ENCODE data around the gene C13orf42. TPM values are rescaled to one million over a fixed set of nuclear protein-coding genes. Genes with fewer than 3 reads are reported as not detected.

Gene C13orf42
- total and polyA plus RNA-seq, 10 of the 15 experiments (the other 5 are each of a cell fraction or from before 2014, with no cell fraction given), result not detected

DNA sequence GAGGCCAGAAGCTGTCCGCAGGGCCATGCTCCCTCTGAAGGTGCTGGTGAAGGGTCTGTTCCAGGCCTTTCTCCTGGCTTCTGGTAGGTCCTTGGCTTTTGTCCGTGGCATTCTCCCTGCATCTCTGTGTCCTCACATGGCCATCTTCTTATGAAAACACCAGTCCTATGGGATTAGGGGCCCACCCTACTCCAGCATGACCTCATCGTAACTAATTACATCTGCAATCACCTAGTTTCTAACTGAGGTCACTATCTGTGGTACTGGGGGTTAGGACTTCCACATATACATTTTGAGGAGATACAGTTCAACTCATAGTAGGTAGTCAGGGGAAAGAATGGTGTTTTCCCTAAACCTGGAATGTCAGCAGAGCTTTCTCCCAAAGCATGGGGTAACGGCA is 3.1 kb downstream of the C13orf42 start:
- DNase-seq (ENCODE audit: low read depth, low spot score), result no peak
- no TSS peak for BruUV-seq (replicated peaks)
- no peak for ATAC-seq
- no peaks in the 10 kb centered on the region for H3K36me3 ChIP-seq (ENCODE audit: control insufficient read depth in 2 of 2, insufficient read depth in 2 of 2, low read length in 1 of 2)
- H3K27ac ChIP-seq (ENCODE audit: control insufficient read depth, insufficient read depth), result no peak overlapping the region
- ChIA-PET POLR2A (no interaction called here), RAD21 (ENCODE audit: unreplicated experiment) (no interaction called here), SMC1A (ENCODE audit: uncharacterized antibody, unreplicated experiment) (no interaction called here), CTCF (no interaction called here)
- no peak overlapping the region for H3K4me2 ChIP-seq (ENCODE audit: control insufficient read depth, insufficient read depth)
- H3K9ac ChIP-seq (ENCODE audit: control insufficient read depth, insufficient read depth, low read length), result no peak overlapping the region
- H3K27me3 ChIP-seq (replicated peaks in 1 of 2; ENCODE audit: control insufficient read depth in 2 of 2, insufficient read depth in 2 of 2, low read length in 1 of 2), result peaks cover 1 to 2% of the 10 kb centered on the region in 2 experiments; a peak in 3 of 4 replicates
- no peak overlapping the region for H3K4me3 ChIP-seq
- no peak for FAIRE-seq
- 35% methylated on average over 4 of the region's 4 CpGs for WGBS (ENCODE audit: insufficient coverage, insufficient replicate concordance, low lambda C conversion rate, missing lambda C conversion rate)
- no peaks in the 10 kb centered on the region for H4K20me1 ChIP-seq (ENCODE audit: control insufficient read depth, insufficient read depth)
- no peaks in the 10 kb centered on the region for H3K9me3 ChIP-seq (replicated peaks; ENCODE audit: control insufficient read depth, insufficient read depth, low read length)
- no peaks in the 10 kb centered on the region for H3K79me2 ChIP-seq (ENCODE audit: control insufficient read depth, insufficient read depth, low read length)
- TF ChIP-seq IKZF1 (conservative IDR thresholded peaks at IDR 0.05) (no peak), SMC3 (IDR thresholded peaks at IDR 0.05; ENCODE audit: borderline replicate concordance, low read length) (no peak)
- in situ Hi-C loops (cut with MboI), result no loop called here
- intact Hi-C loops (cut with micrococcal nuclease; ENCODE audit: unreplicated experiment), result no loop called here
- no peaks in the 10 kb centered on the region for H3K4me1 ChIP-seq (ENCODE audit: control insufficient read depth, insufficient read depth, low read length)
- no peak overlapping the region for H2AFZ ChIP-seq (ENCODE audit: control insufficient read depth, low read depth, low read length)

DNA sequence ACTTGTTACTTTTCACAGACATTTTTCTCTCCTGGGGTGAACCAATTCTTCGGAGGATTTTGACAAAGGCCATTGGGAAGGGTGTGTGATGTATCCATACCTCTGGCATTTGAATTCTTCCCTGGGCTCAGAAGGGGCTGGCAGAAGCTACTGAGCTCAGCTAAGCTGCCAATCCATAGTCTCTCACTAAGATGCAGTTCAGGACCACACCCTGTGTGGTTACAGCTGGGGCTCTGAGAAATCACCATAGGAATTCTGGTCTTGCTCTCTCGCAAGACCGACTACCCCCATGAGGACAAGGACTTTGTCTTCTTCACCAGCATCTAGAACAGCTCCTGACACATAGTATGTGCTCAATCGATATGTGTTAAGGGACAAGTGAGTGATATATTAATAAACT is 6.0 kb downstream of the C13orf42 start:
- RAD21 ChIA-PET (ENCODE audit: unreplicated experiment), result interaction anchor here (1.1 kb wide), 1 partner anchor 20 kb away, joined by 3 read pairs; no protein-coding TSS in a partner anchor
- H3K27ac ChIP-seq (ENCODE audit: control insufficient read depth, insufficient read depth), result no peak overlapping the region
- no peaks in the 10 kb centered on the region for H3K4me1 ChIP-seq (ENCODE audit: control insufficient read depth, insufficient read depth, low read length)
- 68% methylated on average over 4 of the region's 4 CpGs for WGBS (ENCODE audit: insufficient coverage, insufficient replicate concordance, low lambda C conversion rate, missing lambda C conversion rate)
- no peak overlapping the region for H2AFZ ChIP-seq (ENCODE audit: control insufficient read depth, low read depth, low read length)
- TF ChIP-seq, protein P1, sequence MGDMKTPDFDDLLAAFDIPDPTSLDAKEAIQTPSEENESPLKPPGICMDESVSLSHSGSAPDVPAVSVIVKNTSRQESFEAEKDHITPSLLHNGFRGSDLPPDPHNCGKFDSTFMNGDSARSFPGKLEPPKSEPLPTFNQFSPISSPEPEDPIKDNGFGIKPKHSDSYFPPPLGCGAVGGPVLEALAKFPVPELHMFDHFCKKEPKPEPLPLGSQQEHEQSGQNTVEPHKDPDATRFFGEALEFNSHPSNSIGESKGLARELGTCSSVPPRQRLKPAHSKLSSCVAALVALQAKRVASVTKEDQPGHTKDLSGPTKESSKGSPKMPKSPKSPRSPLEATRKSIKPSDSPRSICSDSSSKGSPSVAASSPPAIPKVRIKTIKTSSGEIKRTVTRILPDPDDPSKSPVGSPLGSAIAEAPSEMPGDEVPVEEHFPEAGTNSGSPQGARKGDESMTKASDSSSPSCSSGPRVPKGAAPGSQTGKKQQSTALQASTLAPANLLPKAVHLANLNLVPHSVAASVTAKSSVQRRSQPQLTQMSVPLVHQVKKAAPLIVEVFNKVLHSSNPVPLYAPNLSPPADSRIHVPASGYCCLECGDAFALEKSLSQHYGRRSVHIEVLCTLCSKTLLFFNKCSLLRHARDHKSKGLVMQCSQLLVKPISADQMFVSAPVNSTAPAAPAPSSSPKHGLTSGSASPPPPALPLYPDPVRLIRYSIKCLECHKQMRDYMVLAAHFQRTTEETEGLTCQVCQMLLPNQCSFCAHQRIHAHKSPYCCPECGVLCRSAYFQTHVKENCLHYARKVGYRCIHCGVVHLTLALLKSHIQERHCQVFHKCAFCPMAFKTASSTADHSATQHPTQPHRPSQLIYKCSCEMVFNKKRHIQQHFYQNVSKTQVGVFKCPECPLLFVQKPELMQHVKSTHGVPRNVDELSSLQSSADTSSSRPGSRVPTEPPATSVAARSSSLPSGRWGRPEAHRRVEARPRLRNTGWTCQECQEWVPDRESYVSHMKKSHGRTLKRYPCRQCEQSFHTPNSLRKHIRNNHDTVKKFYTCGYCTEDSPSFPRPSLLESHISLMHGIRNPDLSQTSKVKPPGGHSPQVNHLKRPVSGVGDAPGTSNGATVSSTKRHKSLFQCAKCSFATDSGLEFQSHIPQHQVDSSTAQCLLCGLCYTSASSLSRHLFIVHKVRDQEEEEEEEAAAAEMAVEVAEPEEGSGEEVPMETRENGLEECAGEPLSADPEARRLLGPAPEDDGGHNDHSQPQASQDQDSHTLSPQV (IDR thresholded peaks at IDR 0.05), result no peak
- TF ChIP-seq, protein P2, sequence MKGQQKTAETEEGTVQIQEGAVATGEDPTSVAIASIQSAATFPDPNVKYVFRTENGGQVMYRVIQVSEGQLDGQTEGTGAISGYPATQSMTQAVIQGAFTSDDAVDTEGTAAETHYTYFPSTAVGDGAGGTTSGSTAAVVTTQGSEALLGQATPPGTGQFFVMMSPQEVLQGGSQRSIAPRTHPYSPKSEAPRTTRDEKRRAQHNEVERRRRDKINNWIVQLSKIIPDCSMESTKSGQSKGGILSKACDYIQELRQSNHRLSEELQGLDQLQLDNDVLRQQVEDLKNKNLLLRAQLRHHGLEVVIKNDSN (IDR thresholded peaks at IDR 0.05; ENCODE audit: borderline replicate concordance, extremely low read length, insufficient read depth, low read depth, low read length), result no peak
- TF ChIP-seq TCF12 (IDR thresholded peaks at IDR 0.05; ENCODE audit: low read depth, low read length), result no peak
- TF ChIP-seq IKZF1 (conservative IDR thresholded peaks at IDR 0.05), result no peak
- TF ChIP-seq SIX5 (IDR thresholded peaks at IDR 0.05; ENCODE audit: low read depth, low read length, severe bottlenecking), result no peak
- no peaks in the 10 kb centered on the region for H4K20me1 ChIP-seq (ENCODE audit: control insufficient read depth, insufficient read depth)
- H3K4me3 ChIP-seq, result no peak overlapping the region
- H3K9ac ChIP-seq (ENCODE audit: control insufficient read depth, insufficient read depth, low read length), result no peak overlapping the region
- FAIRE-seq (no peak), ATAC-seq (no peak), DNase-seq (ENCODE audit: low read depth, low spot score) (no peak)
- no peaks in the 10 kb centered on the region for H3K36me3 ChIP-seq (ENCODE audit: control insufficient read depth in 2 of 2, insufficient read depth in 2 of 2, low read length in 1 of 2)
- peaks cover 0 to 2% of the 10 kb centered on the region in 2 experiments; a peak in 2 of 4 replicates for H3K27me3 ChIP-seq (replicated peaks in 1 of 2; ENCODE audit: control insufficient read depth in 2 of 2, insufficient read depth in 2 of 2, low read length in 1 of 2)
- CTCF ChIA-PET, result interaction anchor here (0.6 to 1.2 kb wide), 2 partner anchors 184 to 316 kb away, joined by 3 read pairs; no protein-coding TSS in a partner anchor
- in situ Hi-C loops (cut with MboI) (no loop called here), intact Hi-C loops (cut with micrococcal nuclease; ENCODE audit: unreplicated experiment) (no loop called here)
- no peaks in the 10 kb centered on the region for H3K9me3 ChIP-seq (replicated peaks; ENCODE audit: control insufficient read depth, insufficient read depth, low read length)
- SMC1A ChIA-PET (ENCODE audit: uncharacterized antibody, unreplicated experiment), result interaction anchor here (1.6 kb wide), 1 partner anchor 19 kb away, joined by 4 read pairs; no protein-coding TSS in a partner anchor
- H3K79me2 ChIP-seq (ENCODE audit: control insufficient read depth, insufficient read depth, low read length), result no peaks in the 10 kb centered on the region
- no peak overlapping the region for H3K4me2 ChIP-seq (ENCODE audit: control insufficient read depth, insufficient read depth)
- BruUV-seq (replicated peaks), result no TSS peak
- POLR2A ChIA-PET, result no interaction called here

All from GM12878 (cell line).